HepG2 (cell line): ENCODE measurements around the gene HOXC11. TPM values are rescaled to one million over a fixed set of nuclear protein-coding genes. Genes with fewer than 3 reads are reported as not detected.
A peak's percentile ranks its signal among the peaks of the same experiment; 100 is the strongest.

Experiments used
- BCL6 ChIP-seq: IDR thresholded peaks from 2 replicates; pipeline ENCODE4 v1.6.1; 2016; ENCODE audit warnings: missing genetic modification reagents, missing compliant biosample characterization
- BRCA1 ChIP-seq: sonication (generic); formaldehyde crosslinking; IDR thresholded peaks from 2 replicates; pipeline ENCODE4 v1.4.0; 2020; ENCODE audit warnings: missing genetic modification reagents
- CERS6 ChIP-seq: sonication (generic); formaldehyde crosslinking; IDR thresholded peaks from 2 replicates; pipeline ENCODE4 v1.5.0; 2020; ENCODE audit warnings: missing genetic modification reagents
- CREM ChIP-seq, 2 experiments: sonication (generic) in 1 of 2; formaldehyde crosslinking in 1 of 2; IDR thresholded peaks; 2 replicates each; pipeline versions ENCODE4 v1.4.0 to v1.6.1; 2016 to 2020; ENCODE audit warnings: antibody characterized with exemption in 1 of 2, mild to moderate bottlenecking in 1 of 2, missing genetic modification reagents in 1 of 2
- FOXP1 ChIP-seq, 2 experiments: fragments of 450-650 bp in 1 of 2; IDR thresholded peaks; 2 replicates each; pipeline ENCODE4 v1.6.1; 2017 to 2018; ENCODE audit warnings: antibody characterized with exemption in 1 of 2
- HINFP ChIP-seq: sonication (generic); formaldehyde crosslinking; IDR thresholded peaks from 2 replicates; pipeline ENCODE4 v1.4.0; 2020; ENCODE audit warnings: low read depth, mild to moderate bottlenecking, missing genetic modification reagents
- HNF4G ChIP-seq, 2 experiments: sonication (generic) in 1 of 2; formaldehyde crosslinking in 1 of 2; IDR thresholded peaks; 2 replicates each; pipeline versions ENCODE4 v1.4.0 to v1.6.1; 2011 to 2020; ENCODE audit warnings: borderline replicate concordance in 2 of 2, low read depth in 2 of 2, mild to moderate bottlenecking in 2 of 2, low read length in 1 of 2, missing genetic modification reagents in 1 of 2, moderate library complexity in 1 of 2
- NFE2L2 ChIP-seq: fragments of 150-350 bp; IDR thresholded peaks from 2 replicates; pipeline ENCODE4 v1.6.1; 2014; ENCODE audit warnings: low read length
- PHF21A ChIP-seq: sonication (generic); formaldehyde crosslinking; IDR thresholded peaks from 2 replicates; pipeline ENCODE4 v1.5.0; 2020; ENCODE audit warnings: mild to moderate bottlenecking, missing genetic modification reagents
- REPIN1 ChIP-seq: sonication (generic); formaldehyde crosslinking; IDR thresholded peaks from 2 replicates; pipeline ENCODE4 v1.8.0; 2022; ENCODE audit warnings: missing genetic modification reagents, low read depth, mild to moderate bottlenecking, borderline replicate concordance
- RXRA ChIP-seq: sonication (generic); formaldehyde crosslinking; IDR thresholded peaks from 2 replicates; pipeline ENCODE4 v1.5.1; 2020; ENCODE audit warnings: missing genetic modification reagents
- SATB2 ChIP-seq: sonication (generic); formaldehyde crosslinking; IDR thresholded peaks from 2 replicates; pipeline ENCODE4 v1.5.0; 2020; ENCODE audit warnings: missing genetic modification reagents
- SETDB1 ChIP-seq: sonication (generic); formaldehyde crosslinking; IDR thresholded peaks from 2 replicates; pipeline ENCODE4 v1.5.1; 2020; ENCODE audit warnings: missing genetic modification reagents, mild to moderate bottlenecking, borderline replicate concordance
- SMYD3 ChIP-seq: sonication (generic); formaldehyde crosslinking; IDR thresholded peaks from 2 replicates; pipeline ENCODE4 v1.8.1; 2023; ENCODE audit warnings: mild to moderate bottlenecking, missing genetic modification reagents
- THAP7 ChIP-seq: sonication (generic); formaldehyde crosslinking; IDR thresholded peaks from 2 replicates; pipeline ENCODE4 v1.8.1; 2023; ENCODE audit warnings: mild to moderate bottlenecking, missing genetic modification reagents
- TMF1 ChIP-seq: sonication (generic); formaldehyde crosslinking; IDR thresholded peaks from 2 replicates; pipeline ENCODE4 v1.8.1; 2022; ENCODE audit warnings: low read depth, missing genetic modification reagents
- TOE1 ChIP-seq: sonication (generic); formaldehyde crosslinking; IDR thresholded peaks from 2 replicates; pipeline ENCODE4 v1.4.0; 2020; ENCODE audit warnings: mild to moderate bottlenecking, missing genetic modification reagents
- ZBTB7B ChIP-seq: sonication (generic); formaldehyde crosslinking; IDR thresholded peaks from 2 replicates; pipeline ENCODE4 v1.4.0; 2020; ENCODE audit warnings: missing genetic modification reagents
- ZNF138 ChIP-seq: sonication (generic); formaldehyde crosslinking; IDR thresholded peaks from 2 replicates; pipeline ENCODE4 v1.5.0; 2020; ENCODE audit warnings: mild to moderate bottlenecking, low read depth, missing genetic modification reagents
- ZNF430 ChIP-seq: sonication (generic); formaldehyde crosslinking; IDR thresholded peaks from 2 replicates; pipeline ENCODE4 v1.9.0; 2021; ENCODE audit warnings: mild to moderate bottlenecking, missing genetic modification reagents
- ZNF512 ChIP-seq: sonication (generic); formaldehyde crosslinking; IDR thresholded peaks from 2 replicates; pipeline ENCODE4 v1.4.0; 2020; ENCODE audit warnings: mild to moderate bottlenecking, missing genetic modification reagents
- ZNF572 ChIP-seq: sonication (generic); formaldehyde crosslinking; IDR thresholded peaks from 2 replicates; pipeline ENCODE4 v1.5.1; 2020; ENCODE audit warnings: mild to moderate bottlenecking, missing genetic modification reagents
- ZNF607 ChIP-seq: sonication (generic); formaldehyde crosslinking; IDR thresholded peaks from 2 replicates; pipeline ENCODE4 v1.5.1; 2020; ENCODE audit warnings: missing genetic modification reagents, mild to moderate bottlenecking, borderline replicate concordance
- ZNF616 ChIP-seq: sonication (generic); formaldehyde crosslinking; IDR thresholded peaks from 2 replicates; pipeline ENCODE4 v1.5.0; 2020; ENCODE audit warnings: low read depth, mild to moderate bottlenecking, missing genetic modification reagents
- ZNF709 ChIP-seq: sonication (generic); formaldehyde crosslinking; IDR thresholded peaks from 2 replicates; pipeline ENCODE4 v1.5.0; 2020; ENCODE audit warnings: mild to moderate bottlenecking, missing genetic modification reagents
- ZNF841 ChIP-seq: sonication (generic); formaldehyde crosslinking; IDR thresholded peaks from 2 replicates; pipeline ENCODE4 v1.8.1; 2023; ENCODE audit warnings: missing genetic modification reagents, borderline replicate concordance
- polyA plus RNA-seq, 8 experiments: library from polyadenylated mRNA; depleted of rRNA in 3 of 8; stranded (reverse) in 7 of 8; unstranded in 1 of 8; fragments of >200 nt; fragmentation: Illumina TruSeq in 4 of 8; extraction: Trizol in 4 of 8; gene quantifications; 2 replicates each; pipeline versions ENCODE4 v1.2.1 to v1.2.3, GENCODE V29; 2011 to 2016; ENCODE audit warnings: low read depth in 4 of 8, missing spikeins in 1 of 8, mixed read lengths in 1 of 8; ENCODE audit not compliant: insufficient read depth in 1 of 8
- total RNA-seq, 5 experiments: library from RNA; depleted of rRNA; stranded (reverse); fragments of >200 nt; fragmentation: Illumina TruSeq; extraction: Trizol; gene quantifications; 2 replicates each; pipeline ENCODE4 v1.2.3, GENCODE V29; 2016; ENCODE audit warnings: low read depth in 1 of 5

HOXC11 gene
- total and polyA plus RNA-seq, 2 of the 13 experiments (the other 11 are each of a cell fraction or from before 2014, with no cell fraction given), result not detected

GRCh38 chr12:53988541-53989226 lies 15.8 kb downstream of the HOXC11 start (continued):
- TF ChIP-seq THAP7, result no peak
- peak; percentile 47; the same call in 1 of the 2 replicates for TF ChIP-seq CREM (IDR thresholded peaks at IDR 0.05)
- no peak for TF ChIP-seq CREM (CRISPR knock-in tag; IDR thresholded peaks at IDR 0.05)
- no peak for TF ChIP-seq SETDB1 (CRISPR knock-in tag)
- TF ChIP-seq ZNF512, result no peak
- TF ChIP-seq REPIN1 (CRISPR knock-in tag), result no peak
- TF ChIP-seq ZNF430 (CRISPR knock-in tag), result no peak
- TF ChIP-seq BCL6, result 0 out of 2 replicates have a peak, but pooled peaks have one; percentile 10
- no peak for TF ChIP-seq TOE1 (CRISPR knock-in tag)
- no peak for TF ChIP-seq HINFP (CRISPR knock-in tag)
- no peak for TF ChIP-seq NFE2L2
- no peak for TF ChIP-seq ZNF709 (CRISPR knock-in tag)
- no peak for TF ChIP-seq TMF1 (CRISPR knock-in tag)
- TF ChIP-seq RXRA (CRISPR knock-in tag), result 0 out of 2 replicates have a peak, but pooled peaks have one; percentile 13
- TF ChIP-seq SATB2 (CRISPR knock-in tag), result no peak
- peak; percentile 85 for TF ChIP-seq HNF4G (IDR thresholded peaks at IDR 0.05; ENCODE audit: borderline replicate concordance, low read depth, low read length)
- TF ChIP-seq HNF4G (CRISPR knock-in tag; IDR thresholded peaks at IDR 0.05; ENCODE audit: borderline replicate concordance, low read depth), result peak; percentile 50; the same call in 1 of the 2 replicates
- peak; percentile 37; the same call in 1 of the 2 replicates for TF ChIP-seq ZNF607 (CRISPR knock-in tag)
- no peak for TF ChIP-seq ZNF841
- TF ChIP-seq FOXP1 (IDR thresholded peaks at IDR 0.05), result no peak
- TF ChIP-seq FOXP1 (CRISPR knock-in tag; IDR thresholded peaks at IDR 0.05), result no peak
- peak; percentile 40; the same call in 1 of the 2 replicates for TF ChIP-seq ZBTB7B (CRISPR knock-in tag)
- TF ChIP-seq BRCA1 (CRISPR knock-in tag), result no peak
- no peak for TF ChIP-seq ZNF616 (CRISPR knock-in tag)
- TF ChIP-seq PHF21A, result peak; percentile 70
- no peak for TF ChIP-seq SMYD3 (CRISPR knock-in tag)
- no peak for TF ChIP-seq ZNF572 (CRISPR knock-in tag)
- TF ChIP-seq CERS6 (CRISPR knock-in tag), result no peak
- no peak for TF ChIP-seq ZNF138 (CRISPR knock-in tag)
